Choroid plexus epithelial cell (primary cell): ENCODE measurements around the gene SHC3.

Experiments
- DNase-seq: peaks from one replicate; pipeline ENCODE4 v3.0.0-alpha.2; 2010; ENCODE audit warnings: low read depth
- H3K4me3 ChIP-seq: 2 replicates; pipeline ENCODE4 v1.5.1; 2011; ENCODE audit warnings: low read depth, mild to moderate bottlenecking, control low read depth, low read length, moderate library complexity
- TF ChIP-seq, protein P1 (sequence below): conservative IDR thresholded peaks from 2 replicates; pipeline ENCODE4 v1.5.1; 2011; ENCODE audit warnings: low read depth, mild to moderate bottlenecking, control low read depth, inconsistent platforms, low read length, moderate library complexity

The SHC3 gene

DNA sequence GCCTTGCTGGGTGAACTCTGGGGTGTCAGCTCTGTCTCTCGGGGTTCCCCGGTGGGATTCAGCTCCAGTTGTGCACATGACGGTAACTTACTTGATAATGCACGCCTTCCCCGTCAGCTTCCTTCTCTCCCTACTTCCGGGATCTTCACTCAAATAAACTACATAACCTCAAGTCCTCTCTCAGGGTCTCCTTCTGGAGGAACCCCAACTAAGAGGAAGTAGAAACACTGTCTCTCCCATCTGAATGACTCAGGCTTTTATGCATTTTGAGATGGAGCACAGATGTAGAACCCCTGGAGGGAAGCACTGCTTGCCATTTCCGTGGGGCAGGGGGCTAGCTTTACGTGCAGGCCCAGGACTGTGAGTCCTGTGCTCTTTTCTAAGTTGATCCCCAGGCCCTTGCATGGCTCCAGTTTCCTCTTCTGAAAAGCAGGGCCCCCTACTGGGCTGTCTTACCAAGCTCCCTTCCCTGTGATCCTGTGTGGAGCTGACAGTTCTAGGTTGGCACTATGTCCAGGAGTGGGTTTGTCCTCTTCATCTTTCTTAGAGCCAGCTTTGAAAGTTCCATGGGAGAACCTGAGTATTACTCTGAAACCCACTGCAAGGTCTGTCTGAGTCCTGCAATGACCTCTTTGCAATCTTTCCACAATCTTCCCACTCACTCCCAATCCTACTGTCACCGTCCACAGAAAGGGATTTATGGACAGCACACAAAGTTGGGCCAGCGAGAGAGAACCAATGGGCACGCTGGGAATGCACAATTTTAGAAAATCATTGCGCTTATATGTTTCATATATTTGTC is 169.7 kb downstream of the SHC3 start:
- no peak for DNase-seq
- TF ChIP-seq, protein P1, sequence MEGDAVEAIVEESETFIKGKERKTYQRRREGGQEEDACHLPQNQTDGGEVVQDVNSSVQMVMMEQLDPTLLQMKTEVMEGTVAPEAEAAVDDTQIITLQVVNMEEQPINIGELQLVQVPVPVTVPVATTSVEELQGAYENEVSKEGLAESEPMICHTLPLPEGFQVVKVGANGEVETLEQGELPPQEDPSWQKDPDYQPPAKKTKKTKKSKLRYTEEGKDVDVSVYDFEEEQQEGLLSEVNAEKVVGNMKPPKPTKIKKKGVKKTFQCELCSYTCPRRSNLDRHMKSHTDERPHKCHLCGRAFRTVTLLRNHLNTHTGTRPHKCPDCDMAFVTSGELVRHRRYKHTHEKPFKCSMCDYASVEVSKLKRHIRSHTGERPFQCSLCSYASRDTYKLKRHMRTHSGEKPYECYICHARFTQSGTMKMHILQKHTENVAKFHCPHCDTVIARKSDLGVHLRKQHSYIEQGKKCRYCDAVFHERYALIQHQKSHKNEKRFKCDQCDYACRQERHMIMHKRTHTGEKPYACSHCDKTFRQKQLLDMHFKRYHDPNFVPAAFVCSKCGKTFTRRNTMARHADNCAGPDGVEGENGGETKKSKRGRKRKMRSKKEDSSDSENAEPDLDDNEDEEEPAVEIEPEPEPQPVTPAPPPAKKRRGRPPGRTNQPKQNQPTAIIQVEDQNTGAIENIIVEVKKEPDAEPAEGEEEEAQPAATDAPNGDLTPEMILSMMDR = peak; percentile 53
- H3K4me3 ChIP-seq = no peak overlapping the region

DNA sequence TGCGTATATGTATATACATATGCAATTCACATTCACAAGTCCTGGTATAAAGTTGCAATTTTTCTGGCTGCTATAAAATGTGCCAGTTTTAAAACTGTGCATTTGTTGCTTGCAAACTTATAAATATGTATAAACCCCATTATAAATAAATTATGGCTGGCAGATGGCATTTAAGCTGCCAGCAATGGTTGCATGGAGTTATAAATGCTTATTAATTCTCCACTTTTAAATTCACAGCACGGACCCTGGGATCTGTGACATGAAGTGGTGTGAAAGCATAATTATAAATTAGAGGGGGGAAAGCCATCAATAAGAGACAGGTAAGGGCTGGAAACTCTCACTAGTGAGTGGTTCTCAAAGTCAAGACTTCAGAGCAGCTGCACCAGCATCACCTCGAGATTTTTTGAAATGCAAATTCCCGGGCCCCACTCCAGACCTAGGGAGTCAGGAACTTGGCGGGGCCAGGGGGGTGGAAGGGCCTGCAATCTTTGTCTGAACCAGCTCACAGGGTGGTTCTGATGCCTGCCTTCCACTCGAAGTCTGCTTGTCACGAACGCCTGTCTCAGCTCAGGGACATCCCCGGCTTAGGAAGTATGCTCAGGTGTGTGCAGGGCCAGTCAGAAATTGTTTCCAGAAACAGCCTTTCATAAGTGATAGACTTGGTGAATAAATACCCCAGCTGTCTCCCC is 170.4 kb downstream of the SHC3 start:
- TF ChIP-seq, protein P1 = no peak
- DNase-seq = no peak
- H3K4me3 ChIP-seq = no peak overlapping the region

DNA sequence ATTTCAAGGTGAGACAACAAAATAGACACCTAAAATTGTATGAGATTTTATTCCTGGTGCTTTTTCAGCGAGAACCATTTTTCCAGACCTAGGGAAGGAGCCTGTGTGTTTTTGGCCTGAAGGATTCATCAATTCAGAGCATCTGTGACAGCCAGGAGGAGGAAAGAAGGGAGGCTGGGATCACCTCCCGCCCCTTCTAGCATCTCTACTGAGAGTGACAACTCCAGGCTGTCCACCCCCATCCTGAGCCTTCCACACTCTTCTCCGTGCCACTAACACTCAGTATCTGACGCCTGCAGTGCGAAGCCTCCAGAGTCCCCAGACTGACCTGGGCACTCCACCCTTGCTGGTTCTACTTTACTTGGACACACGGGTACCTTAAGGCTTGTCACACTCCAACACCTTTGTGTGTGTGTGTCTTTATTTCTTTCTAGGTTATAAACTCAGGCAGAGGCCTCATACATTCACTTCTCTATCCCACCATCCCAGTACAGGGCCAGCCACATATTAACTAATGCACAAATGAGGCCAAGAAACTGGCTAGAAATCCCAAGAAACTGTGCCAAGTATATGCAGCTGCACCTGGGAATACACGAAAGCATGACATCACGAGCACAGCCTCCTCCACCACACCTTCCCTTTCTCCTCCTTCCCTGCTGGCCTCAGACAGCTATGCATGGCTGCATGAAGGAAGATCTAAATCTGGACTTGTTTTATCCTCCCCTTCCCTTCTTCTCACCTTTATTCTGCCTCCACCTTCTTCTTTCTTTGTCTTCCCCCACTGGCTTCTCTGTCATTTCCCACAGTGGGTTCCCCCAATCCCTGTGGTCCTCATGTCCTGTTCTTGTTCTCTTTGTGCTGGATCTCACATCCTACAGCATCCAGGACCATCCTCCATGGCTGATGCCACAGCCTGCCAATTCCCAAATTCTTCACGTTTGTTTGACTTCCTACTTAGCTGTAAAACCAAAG is 171.3 kb downstream of the SHC3 start:
- TF ChIP-seq, protein P1 = no peak
- H3K4me3 ChIP-seq = no peak overlapping the region
- DNase-seq = no peak

DNA sequence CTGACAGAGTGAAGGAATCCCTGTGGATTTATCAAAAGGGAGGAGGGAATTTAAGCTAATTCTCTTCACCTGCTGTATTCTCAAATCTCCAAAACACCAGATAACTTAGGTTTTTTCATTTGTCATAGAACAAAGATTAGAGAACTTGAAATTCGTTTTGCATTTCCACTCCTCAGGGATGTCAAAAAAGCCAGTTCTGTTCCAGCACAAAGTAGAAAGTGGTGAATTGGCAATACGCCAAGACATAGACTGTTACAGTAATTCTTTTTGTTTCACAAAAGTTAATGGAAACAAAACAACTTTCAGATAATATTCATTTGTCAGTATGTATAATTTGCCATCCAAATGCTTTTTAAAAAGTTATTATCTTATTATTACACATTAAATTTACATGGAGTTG is 172.4 kb downstream of the SHC3 start:
- TF ChIP-seq, protein P1 = no peak
- no peak for DNase-seq
- no peak overlapping the region for H3K4me3 ChIP-seq

DNA sequence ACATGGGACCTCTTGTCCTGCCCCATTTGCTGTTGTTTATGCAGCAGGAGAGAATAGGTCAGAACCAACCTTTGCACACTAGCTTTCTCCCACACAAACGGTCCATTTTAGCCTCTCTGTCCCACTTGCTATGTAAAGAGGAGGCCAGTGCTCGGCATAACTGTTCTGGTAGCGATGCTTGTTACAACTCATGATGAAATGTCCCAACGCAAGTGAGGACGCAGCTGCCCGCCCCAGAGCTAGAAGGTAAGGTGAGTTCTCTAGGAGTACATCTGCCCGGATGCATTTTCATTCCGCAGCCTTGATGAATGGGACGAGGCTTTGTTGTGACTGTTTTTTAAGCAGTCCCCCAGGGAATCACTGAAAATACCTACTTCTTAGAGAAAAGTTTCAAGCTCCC is 173.3 kb downstream of the SHC3 start:
- DNase-seq = no peak
- TF ChIP-seq, protein P1 = no peak
- no peak overlapping the region for H3K4me3 ChIP-seq

DNA sequence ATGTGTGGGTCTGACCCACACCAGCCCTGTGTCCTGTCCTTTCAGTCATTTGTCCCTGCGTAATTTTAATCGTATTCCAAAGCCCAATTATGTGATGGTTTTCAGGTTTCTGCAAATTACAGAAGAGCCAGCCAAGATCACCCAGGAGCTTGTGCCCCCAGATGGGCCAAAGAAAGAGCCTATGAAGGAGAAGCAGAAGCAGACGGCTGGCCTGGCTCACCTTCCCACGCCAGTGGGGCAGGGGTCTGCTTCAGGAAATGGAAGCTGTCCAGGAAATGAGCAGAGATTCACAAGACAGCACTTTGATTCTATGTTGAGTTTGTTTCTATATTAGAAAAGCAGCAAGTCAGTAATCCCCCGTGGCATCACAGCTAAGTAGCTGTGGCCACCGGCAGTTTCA is 175.6 kb downstream of the SHC3 start:
- DNase-seq = no peak

More for the DNA sequence above, 175.6 kb downstream of the SHC3 start:
- H3K4me3 ChIP-seq = no peak overlapping the region
- TF ChIP-seq, protein P1 = no peak
